CD4-positive, alpha-beta T cell (primary cell): ENCODE results near the gene PTPRN2. TPM values are rescaled to one million over a fixed set of nuclear protein-coding genes. Genes with fewer than 3 reads are reported as not detected.

ENCODE experiments used
- ATAC-seq: fragments of 200-7000 bp; cut with Tn5 transposase; one replicate; pipeline ENCODE4 v1.10.0; 2022; ENCODE audit warnings: mild to moderate bottlenecking; ENCODE audit not compliant: poor library complexity
- CTCF ChIA-PET: fragments of 350-600 bp; sonication (Branson Sonifier 250); formaldehyde crosslinking; loops from one replicate; lab custom pipeline; 2021; ENCODE audit warnings: antibody characterized with exemption, inconsistent platforms; lab: Charles Lee
- POLR2A ChIA-PET: fragments of 350-600 bp; sonication (Branson Sonifier 250); formaldehyde crosslinking; loops from one replicate; lab custom pipeline; 2021; ENCODE audit warnings: antibody characterized with exemption, inconsistent platforms; lab: Charles Lee
- DNase-seq, 14 experiments: peaks; one replicate each; pipeline ENCODE4 v3.0.0-alpha.2; 2013 to 2020; ENCODE audit warnings: mixed read lengths in 2 of 14
- H3K27ac ChIP-seq, 2 donors: one replicate each; pipeline versions ENCODE4 v1.5.1 to v1.7.0; 2013; ENCODE audit warnings: low read length in 2 of 2, low read depth in 1 of 2, mild to moderate bottlenecking in 1 of 2
- H3K27me3 ChIP-seq, 2 experiments: 1 replicate in 1 of 2; 2 replicates in 1 of 2; pipeline versions ENCODE4 v1.6.1 to v1.7.0; 2013; ENCODE audit warnings: low read length in 2 of 2, control low read depth in 1 of 2, mild to moderate bottlenecking in 1 of 2, moderate library complexity in 1 of 2; ENCODE audit not compliant: insufficient read depth in 2 of 2, control insufficient read depth in 1 of 2
- H3K36me3 ChIP-seq: one replicate; pipeline ENCODE4 v1.6.1; 2013; ENCODE audit warnings: low read length, control low read depth; ENCODE audit not compliant: insufficient read depth
- H3K4me1 ChIP-seq: one replicate; pipeline ENCODE4 v1.6.1; 2013; ENCODE audit warnings: low read length, control low read depth; ENCODE audit not compliant: insufficient read depth
- H3K4me3 ChIP-seq: one replicate; pipeline ENCODE4 v1.5.1; 2013; ENCODE audit warnings: mild to moderate bottlenecking, low read length, moderate library complexity
- H3K9me3 ChIP-seq, 2 experiments: 1 replicate in 1 of 2; 2 replicates in 1 of 2; pipeline versions ENCODE4 v1.6.1 to v1.7.0; 2013; ENCODE audit warnings: low read length in 2 of 2, mild to moderate bottlenecking in 2 of 2, control low read depth in 1 of 2, moderate library complexity in 1 of 2; ENCODE audit not compliant: control insufficient read depth in 1 of 2, insufficient read depth in 1 of 2
- H3K27ac Mint-ChIP-seq: one replicate; pipeline ENCODE4 v1.8.0; 2020; ENCODE audit warnings: mixed read lengths
- H3K27me3 Mint-ChIP-seq: one replicate; pipeline ENCODE4 v1.8.0; 2021; ENCODE audit warnings: mixed read lengths
- H3K36me3 Mint-ChIP-seq: one replicate; pipeline ENCODE4 v1.8.0; 2021; ENCODE audit warnings: low read depth, mixed read lengths
- H3K4me1 Mint-ChIP-seq: one replicate; pipeline ENCODE4 v1.8.0; 2021; ENCODE audit warnings: low read depth, mixed read lengths
- H3K4me3 Mint-ChIP-seq: one replicate; pipeline ENCODE4 v1.8.0; 2020; ENCODE audit warnings: mild to moderate bottlenecking, mixed read lengths
- H3K9me3 Mint-ChIP-seq: one replicate; pipeline ENCODE4 v1.8.0; 2020; ENCODE audit warnings: mixed read lengths
- intact Hi-C, 2 experiments: fragments of 100-400 bp; cut with DNase I in 1 of 2; cut with micrococcal nuclease in 1 of 2; formaldehyde crosslinking; loops; one replicate each; pipeline versions ENCODE4 v1.15.1 to v1.9.0; 2023 to 2025; cut with DNase I, micrococcal nuclease
- total RNA-seq, 174 experiments: library from RNA in 2 of 174; stranded (reverse) in 2 of 174; gene quantifications; one replicate each; pipeline ENCODE4 v1.2.3 and lab custom pipeline; 2021 to 2026
- TF ChIP-seq, protein P1 (sequence below): fragments of 200-600 bp; IDR thresholded peaks from one replicate; pipeline ENCODE4 v1.8.0; 2022; ENCODE audit warnings: antibody characterized with exemption, mild to moderate bottlenecking

Gene PTPRN2
- total RNA-seq, 2 experiments from 2014 or later, result 0.34 to 0.44 TPM

DNA sequence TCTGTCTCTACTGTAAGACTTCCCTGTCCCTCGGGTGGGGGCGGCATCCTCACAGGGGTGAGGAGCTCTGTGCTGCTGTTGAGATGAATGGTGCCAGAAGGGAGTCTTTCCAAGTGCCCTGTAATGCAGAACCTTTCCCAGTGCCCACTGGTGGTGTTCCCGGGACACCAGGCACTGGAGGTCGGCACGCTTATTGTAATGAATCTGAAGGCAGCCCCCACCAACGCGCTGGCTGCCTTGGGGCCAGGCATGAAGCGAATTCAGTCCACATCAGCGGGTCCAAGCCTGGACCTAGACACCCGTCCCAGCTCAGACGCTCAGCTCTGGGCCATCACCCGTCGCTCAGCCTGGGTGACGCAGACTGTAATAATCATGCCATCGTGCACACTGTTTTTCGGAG lies 658.0 kb downstream of the PTPRN2 start:
- Histone ChIP-seq H3K27ac (no peak overlapping the region), H3K27me3 (no peaks in the 10 kb centered on the region), H3K4me3 (no peak overlapping the region), H3K36me3 (no peaks in the 10 kb centered on the region), H3K9me3 (peaks cover 0 to 11% of the 10 kb centered on the region in 2 experiments), H3K4me1 (peaks cover 8% of the 10 kb centered on the region)
- no peak overlapping the region for H3K4me3 Mint-ChIP-seq
- TF ChIP-seq, protein P1, sequence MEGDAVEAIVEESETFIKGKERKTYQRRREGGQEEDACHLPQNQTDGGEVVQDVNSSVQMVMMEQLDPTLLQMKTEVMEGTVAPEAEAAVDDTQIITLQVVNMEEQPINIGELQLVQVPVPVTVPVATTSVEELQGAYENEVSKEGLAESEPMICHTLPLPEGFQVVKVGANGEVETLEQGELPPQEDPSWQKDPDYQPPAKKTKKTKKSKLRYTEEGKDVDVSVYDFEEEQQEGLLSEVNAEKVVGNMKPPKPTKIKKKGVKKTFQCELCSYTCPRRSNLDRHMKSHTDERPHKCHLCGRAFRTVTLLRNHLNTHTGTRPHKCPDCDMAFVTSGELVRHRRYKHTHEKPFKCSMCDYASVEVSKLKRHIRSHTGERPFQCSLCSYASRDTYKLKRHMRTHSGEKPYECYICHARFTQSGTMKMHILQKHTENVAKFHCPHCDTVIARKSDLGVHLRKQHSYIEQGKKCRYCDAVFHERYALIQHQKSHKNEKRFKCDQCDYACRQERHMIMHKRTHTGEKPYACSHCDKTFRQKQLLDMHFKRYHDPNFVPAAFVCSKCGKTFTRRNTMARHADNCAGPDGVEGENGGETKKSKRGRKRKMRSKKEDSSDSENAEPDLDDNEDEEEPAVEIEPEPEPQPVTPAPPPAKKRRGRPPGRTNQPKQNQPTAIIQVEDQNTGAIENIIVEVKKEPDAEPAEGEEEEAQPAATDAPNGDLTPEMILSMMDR, result no peak
- no peaks in the 10 kb centered on the region for H3K36me3 Mint-ChIP-seq
- ATAC-seq (no peak), DNase-seq (no peak)
- peaks cover 5% of the 10 kb centered on the region for H3K27me3 Mint-ChIP-seq
- ChIA-PET CTCF (no interaction called here), POLR2A (no interaction called here)
- intact Hi-C loops, result no loop called here
- no peak overlapping the region for H3K27ac Mint-ChIP-seq
- H3K9me3 Mint-ChIP-seq, result no peaks in the 10 kb centered on the region
- peaks cover 15% of the 10 kb centered on the region for H3K4me1 Mint-ChIP-seq

DNA sequence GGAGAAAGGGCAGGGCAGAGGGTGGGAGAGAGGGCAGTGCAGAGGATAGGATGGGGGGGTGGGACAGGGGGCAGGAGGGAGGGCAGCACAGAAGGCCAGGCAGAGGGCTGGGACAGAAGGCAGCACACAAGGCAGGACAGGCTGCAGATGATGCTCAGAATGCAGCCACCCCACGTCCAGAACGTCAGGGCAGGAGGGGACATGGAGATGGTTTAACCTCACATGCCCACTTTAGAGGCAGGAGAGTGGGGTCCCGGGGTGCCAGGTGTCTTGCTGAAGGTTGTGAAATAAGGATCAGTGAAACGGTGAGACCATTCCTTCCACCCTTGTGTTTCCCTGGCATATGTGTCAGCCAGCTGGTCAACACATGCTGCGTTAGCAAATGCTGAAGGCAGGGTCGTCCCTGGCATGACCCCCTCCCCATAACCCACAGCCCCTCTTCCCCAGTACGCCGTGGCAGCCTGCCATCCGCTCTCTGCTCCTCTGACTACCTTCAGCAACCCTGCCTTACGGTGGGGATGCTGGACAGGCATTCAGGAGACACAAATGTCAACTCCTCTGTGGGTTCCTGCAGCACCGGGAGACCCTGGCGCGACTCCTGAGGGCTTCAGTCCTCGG lies 658.7 kb downstream of the PTPRN2 start:
- ChIA-PET POLR2A (no interaction called here), CTCF (no interaction called here)
- no peak overlapping the region for H3K4me3 Mint-ChIP-seq
- DNase-seq, result no peak
- no peak for ATAC-seq
- no peaks in the 10 kb centered on the region for H3K27me3 ChIP-seq
- H3K27ac ChIP-seq, result no peak overlapping the region
- H3K27ac Mint-ChIP-seq, result no peak overlapping the region
- no peak overlapping the region for H3K4me3 ChIP-seq
- H3K27me3 Mint-ChIP-seq, result peaks cover 5% of the 10 kb centered on the region
- H3K4me1 Mint-ChIP-seq, result peaks cover 15% of the 10 kb centered on the region
- H3K36me3 ChIP-seq, result no peaks in the 10 kb centered on the region
- peaks cover 8% of the 10 kb centered on the region for H3K4me1 ChIP-seq
- TF ChIP-seq, protein P1, result no peak
- H3K9me3 Mint-ChIP-seq, result no peaks in the 10 kb centered on the region
- H3K9me3 ChIP-seq, result peaks cover 0 to 11% of the 10 kb centered on the region in 2 experiments
- H3K36me3 Mint-ChIP-seq, result no peaks in the 10 kb centered on the region
- intact Hi-C loops, result no loop called here

DNA sequence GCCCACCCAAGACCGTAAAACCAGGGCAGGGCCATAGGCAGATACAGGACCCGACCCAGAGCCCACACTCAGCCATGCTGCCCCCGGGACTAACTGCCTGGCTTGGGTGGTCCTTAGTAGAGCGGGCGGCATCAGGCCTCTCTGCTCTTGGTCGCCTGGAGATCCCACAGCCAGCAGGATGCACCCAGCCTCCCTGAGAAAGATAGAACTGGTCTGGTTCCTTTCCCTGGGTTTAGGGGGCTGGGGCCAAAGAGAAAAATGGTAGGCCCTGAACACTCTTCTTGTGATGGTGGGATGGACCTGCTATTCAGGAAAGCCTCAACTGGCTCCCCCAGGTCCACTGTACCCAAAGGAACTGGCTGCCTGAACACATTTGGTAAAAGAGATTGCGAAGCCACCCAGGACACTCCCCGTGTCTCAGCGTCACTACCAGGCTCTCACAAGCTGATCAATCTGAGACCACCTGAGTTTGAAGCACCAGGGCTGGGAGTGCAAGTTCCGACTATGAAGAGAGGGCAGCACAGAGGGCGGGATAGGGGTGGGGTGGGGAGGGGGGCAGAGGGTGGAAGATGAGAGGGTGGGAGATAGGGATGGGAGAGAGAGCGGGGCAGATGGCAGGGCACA lies 659.3 kb downstream of the PTPRN2 start:
- H3K9me3 Mint-ChIP-seq, result no peaks in the 10 kb centered on the region
- H3K4me1 ChIP-seq, result peaks cover 8% of the 10 kb centered on the region
- no peak overlapping the region for H3K27ac Mint-ChIP-seq
- H3K27me3 ChIP-seq, result no peaks in the 10 kb centered on the region
- no peak overlapping the region for H3K27ac ChIP-seq
- no peak for DNase-seq
- H3K4me3 ChIP-seq, result no peak overlapping the region
- ATAC-seq, result no peak
- H3K36me3 ChIP-seq, result no peaks in the 10 kb centered on the region
- peaks cover 5% of the 10 kb centered on the region for H3K27me3 Mint-ChIP-seq
- TF ChIP-seq, protein P1, result no peak
- CTCF ChIA-PET, result no interaction called here
- intact Hi-C loops, result no loop called here
- no peak overlapping the region for H3K4me3 Mint-ChIP-seq
- H3K4me1 Mint-ChIP-seq, result peaks cover 15% of the 10 kb centered on the region
- H3K9me3 ChIP-seq, result peaks cover 0 to 13% of the 10 kb centered on the region in 2 experiments
- no peaks in the 10 kb centered on the region for H3K36me3 Mint-ChIP-seq
- POLR2A ChIA-PET, result no interaction called here
